Activated CD4-positive, alpha-beta T cell treated with anti-CD3 and anti-CD28 coated beads for 4 hours (primary cell): ENCODE data around the gene TMEM252.

Experiments used
- DNase-seq, 2 donors: peaks; one replicate each; pipeline ENCODE4 v3.0.0-alpha.2; 2020

The TMEM252 gene

DNA sequence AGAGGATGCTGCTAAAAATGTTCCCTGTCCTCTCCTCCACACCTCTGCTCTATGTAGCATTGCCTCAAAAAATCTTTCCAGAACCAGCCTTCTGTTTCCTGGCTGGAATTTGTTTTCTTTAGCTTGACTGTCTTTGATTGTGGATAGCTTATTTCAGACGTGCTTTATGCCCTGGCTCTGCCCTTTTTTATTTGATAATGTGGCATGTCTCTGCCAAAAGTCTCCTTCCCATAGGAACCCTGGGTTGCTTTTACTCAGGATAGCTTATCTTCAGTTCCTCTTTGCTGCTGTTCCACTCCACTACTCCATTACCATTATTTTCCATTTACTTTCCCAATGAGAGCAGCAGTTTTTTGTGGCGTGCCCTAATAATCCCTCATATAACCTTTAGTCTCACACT lies 885 bp upstream of the TMEM252 start:
- DNase-seq = no peak

DNA sequence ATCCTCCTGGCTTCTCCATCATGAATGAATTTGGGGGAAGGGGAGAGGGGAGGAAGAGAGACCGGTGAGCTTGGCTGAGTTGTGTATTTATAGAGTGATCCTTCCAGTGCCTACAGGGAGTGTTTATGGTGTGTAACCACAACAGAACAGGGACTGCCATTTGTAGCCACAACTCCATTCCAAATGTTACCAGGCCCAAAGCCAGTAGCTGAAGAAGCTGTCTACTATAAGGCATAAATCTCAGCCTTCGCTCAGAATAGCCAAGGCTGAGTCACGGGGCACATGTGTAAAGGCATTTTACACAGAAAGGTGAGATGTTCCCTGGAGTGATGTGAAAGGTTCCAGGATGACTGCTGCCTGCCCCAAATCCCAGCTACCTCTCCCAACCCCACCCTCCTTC lies 2.5 kb downstream of the TMEM252 start:
- no peak for DNase-seq

DNA sequence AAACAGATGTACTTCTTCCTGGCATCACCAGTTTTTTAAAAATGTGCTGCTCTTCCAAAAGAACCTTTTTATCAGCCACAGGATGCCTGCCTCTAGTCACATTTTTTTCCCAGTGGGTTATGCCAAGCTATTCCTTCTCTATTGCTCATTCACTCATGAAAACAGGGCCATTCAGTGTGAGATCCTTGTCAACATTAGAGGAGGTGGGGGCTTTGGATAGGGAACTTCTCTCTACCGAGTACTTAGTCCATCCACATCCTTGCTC lies 3.1 kb downstream of the TMEM252 start:
- no peak for DNase-seq

DNA sequence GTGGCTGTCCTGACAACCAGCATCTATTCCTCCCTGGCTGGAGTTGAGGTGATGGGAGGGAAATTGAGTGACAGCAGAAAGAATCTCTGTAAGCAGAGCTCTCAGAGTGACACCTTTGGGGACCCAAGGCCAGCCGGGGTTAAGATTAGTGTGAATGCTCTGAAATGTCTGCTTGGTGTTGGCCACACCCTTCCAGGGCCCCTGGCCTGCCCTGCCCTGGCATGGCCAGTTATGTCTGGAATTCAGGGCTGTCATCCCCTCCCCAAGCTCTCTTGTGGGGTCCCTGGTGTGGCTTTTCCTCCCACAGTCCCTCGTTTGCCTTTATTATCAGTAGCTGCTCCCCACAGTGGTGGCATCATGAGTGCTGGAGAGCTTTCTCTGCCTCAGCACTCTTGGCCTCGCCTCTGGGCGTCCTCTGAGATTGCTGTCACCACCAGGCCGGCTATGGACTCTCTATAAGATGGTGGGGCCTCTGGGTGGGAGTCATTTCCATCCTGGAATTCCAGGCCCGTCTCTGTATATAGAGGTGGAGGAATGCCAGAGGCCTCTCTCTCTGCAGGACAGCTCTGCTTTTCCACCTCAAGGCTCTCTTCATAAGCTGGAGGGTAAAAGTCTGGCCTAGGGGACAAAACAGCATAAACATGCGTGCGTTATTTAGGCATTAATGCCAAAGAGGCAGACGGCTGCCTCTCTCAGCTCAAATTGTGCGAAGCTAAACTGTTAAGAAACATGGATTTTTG lies 3.6 kb downstream of the TMEM252 start:
- no peak for DNase-seq

DNA sequence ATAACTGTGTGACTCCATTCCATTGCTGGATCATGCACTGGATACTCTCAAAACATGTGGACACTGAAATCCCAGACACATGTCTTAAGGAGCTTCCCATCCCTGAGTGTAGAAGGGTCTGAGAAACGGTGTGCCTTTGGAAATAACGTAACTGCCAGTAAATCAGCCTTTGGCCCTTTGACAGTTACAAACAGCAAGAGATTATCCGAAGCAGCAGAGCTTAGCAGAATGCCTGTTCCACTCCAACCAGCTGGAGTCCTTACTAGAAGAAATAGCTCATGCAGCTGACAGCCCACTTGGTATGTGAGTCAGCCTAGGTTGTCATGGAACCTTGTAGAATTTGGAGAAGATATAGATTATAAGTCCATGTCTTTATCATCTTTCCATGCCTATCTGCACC lies 7.0 kb downstream of the TMEM252 start:
- no peak for DNase-seq

DNA sequence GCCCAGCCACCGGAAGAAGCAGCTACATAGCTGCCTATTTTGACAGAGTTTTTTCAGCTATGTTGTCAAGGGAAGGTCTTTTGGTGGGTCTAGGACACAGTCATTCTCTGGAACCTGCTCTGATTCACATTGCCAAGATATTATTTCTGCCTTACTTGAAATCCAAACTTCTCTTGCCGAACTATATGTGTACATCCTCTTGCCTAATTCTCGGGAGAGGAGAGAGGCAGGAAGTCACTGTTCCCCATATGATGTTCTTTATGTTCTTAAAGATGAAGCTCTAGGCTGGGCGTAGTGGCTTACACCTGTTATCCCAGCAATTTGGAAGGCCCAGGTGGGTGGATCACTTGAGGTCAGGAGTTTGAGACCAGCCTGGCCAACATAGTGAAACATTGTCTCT lies 8.6 kb downstream of the TMEM252 start:
- DNase-seq = no peak

DNA sequence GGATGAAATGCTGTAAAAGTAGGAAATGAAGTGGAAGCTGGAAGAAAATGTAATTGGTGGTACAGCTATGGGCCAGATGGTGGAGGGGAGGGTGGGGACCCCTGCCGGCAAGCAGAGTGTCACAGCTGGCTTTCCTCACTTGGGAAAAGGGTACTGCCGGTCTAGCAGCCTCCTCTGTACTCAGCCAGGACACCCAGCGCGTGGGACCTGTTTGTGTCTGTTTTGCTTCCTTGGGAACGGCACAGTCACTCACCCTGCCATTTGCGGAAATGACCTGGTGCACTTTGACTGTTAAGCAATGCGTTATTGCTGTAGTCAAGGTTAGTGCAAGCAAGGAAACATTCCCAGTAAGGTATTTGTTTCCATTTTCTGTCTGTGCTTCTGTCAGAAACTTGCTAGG lies 10.1 kb downstream of the TMEM252 start:
- DNase-seq = no peak

DNA sequence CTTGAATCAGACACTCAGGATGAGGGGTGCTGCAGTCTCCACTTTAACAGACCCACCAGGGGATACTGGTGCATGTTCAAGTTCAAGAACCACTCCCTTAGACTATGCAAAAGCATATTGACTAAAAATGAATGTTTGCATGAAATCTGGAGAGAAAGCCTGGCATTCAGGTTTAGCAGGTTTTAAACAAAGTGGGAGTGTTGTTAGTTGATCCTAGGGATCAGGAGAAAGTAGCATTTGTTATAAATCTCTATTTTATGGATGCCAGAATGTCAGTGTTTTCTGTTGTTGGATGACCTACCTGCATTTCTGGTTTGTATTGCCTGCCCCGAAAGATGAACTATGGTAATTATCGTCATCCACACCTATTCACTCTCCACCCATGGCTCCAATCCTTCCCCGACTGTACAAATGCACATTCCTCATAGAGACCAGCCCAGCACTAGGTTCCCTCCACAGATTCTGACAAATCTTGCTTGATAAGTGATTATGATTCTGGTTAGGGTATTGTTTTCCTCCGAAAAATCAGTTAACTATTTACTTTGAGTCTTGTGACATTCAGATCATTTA lies 17.2 kb downstream of the TMEM252 start:
- DNase-seq = no peak

DNA sequence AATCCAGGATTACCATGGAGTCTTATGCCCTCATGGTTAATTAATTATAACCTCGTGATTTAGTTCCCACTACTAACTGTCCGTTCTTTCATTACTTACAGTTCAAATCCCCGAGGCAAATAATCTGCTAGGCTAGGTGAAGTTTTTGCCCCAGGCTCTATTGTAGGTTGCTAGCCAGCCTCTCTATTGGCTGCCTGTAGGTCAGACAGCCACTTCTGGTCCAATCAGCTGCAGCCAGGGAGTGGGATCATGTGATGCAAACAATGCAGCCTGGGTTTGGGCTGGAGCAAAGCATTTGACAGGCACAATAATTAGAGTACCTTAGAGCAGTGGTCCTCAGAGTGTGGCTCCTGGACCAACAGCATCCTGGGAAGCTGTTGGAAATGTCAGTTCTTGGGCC lies 17.7 kb downstream of the TMEM252 start:
- no peak for DNase-seq

DNA sequence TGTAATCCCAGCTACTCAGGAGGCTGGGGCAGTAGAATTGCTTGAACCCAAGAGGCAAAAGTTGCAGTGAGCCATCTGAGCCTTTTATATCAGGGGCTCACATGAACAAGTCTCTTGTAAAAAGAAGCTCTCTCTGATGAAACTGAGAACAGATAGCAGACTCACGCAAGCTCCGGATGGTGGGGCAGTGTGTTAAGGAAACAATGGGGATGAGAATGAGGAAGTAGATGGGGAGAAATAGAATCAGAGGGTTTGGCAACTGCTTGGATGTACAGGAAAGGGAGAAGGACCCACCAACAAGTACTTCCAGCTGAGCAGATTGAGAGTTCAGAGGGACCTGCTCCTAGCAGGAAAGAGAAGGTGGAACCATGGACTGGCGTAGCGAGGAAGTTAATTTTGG lies 18.6 kb downstream of the TMEM252 start:
- DNase-seq = no peak

DNA sequence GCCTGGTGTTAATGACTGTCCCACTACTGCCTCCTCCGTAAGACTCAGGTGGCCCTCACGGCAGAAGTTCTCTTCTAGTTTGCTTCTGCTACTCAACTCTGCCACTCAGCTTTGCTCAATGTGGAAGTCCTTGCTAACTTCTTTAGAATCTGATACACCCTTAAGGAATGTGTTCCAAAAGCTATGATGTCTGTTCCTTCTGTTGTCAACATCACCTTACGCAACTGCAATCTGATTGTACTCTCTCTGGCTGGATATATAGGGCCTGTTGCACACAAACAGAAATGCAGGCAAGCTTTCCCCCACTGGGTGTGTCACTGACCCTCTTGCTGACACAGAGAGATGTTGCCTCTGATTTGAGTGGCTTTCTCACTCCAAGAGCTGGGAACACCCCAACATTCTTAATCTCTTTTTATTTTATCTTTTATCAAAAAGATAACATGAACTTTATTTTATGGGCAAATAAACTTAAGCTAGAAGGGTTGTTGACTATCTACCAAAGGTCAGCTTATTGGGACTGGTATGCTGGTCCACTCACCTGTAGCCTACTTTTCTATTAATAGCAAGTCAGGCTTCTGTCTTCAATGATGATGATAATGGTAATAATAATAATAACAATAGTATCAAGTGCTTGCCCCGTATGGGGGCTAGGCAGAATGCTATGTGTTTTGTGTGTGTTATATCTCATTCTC lies 25.2 kb downstream of the TMEM252 start:
- DNase-seq = no peak

DNA sequence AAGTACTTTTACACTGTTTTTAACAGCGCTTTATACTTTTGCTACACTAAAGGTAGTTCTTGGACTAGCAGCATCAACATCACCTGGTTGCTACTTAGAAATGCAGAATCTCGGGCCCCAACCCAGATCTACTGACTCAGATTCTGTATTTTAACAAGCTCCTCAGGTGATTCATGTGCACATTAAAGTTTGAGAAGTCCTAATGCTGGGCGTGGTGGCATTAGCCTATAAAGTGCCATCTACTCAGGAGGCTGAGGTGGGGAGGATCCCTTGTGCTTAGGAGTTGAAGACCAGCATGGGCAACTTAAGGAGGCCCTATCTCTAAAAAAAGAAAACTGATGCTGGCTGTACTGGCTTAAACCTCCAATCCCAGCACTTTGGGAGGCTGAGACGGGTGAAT lies 26.7 kb downstream of the TMEM252 start:
- no peak for DNase-seq

DNA sequence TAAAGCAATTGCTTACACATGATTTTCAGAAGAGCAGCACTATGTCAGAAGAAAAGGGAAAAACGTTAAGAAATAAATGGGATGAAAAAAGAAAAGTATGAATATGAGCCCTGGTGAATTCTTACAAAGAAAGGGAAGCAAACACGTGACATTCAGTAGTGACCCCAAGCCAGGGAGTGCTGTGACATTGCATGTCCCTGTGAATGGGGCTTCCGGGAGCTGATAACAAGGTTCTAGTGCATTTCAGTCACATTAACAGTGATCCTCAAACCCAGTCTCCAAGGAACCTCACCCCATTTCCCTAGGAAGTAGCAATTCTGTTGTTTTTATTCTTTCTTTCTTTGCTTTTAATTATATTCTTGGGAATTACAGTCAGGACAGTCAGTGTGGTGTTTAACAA lies 27.3 kb downstream of the TMEM252 start:
- DNase-seq = no peak

DNA sequence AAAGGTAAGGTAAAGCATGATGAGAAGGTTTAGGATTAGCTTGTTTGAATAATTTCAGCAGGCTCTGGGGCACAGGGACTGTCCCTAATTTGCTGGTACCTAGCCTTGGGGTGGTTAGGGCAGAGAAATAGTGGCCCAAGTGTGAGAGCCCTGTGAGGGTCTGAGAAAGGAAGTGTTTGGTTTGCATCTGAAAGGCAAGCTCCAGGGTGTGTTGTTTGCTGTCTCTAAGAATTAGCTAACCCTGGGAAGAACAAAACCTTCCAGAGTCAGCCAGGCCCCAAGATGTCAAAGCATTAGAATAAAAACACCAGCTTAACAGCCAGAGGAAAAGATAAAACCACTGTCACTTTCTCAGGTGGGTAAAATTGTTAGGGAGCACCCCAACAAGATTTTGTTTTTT lies 31.0 kb downstream of the TMEM252 start:
- DNase-seq = no peak

DNA sequence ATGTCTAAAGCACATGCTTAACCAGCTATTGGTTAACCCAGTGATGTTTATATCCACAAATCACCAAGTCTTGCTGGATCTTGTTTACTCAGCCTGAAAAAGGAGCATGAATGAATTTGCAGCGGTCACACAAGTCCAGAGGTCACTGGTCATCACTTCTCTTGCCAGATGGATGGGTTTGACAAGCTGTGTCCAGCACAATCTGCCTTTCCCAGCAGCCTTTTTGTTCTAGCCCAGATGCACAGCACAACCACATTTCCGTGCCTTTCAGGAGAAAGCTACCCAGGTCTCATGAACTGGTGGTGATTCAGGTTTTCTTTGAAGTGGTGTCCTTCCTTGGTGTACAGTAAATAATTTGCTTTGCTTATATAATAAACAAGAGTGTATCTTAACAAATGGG lies 32.1 kb downstream of the TMEM252 start:
- DNase-seq = no peak

DNA sequence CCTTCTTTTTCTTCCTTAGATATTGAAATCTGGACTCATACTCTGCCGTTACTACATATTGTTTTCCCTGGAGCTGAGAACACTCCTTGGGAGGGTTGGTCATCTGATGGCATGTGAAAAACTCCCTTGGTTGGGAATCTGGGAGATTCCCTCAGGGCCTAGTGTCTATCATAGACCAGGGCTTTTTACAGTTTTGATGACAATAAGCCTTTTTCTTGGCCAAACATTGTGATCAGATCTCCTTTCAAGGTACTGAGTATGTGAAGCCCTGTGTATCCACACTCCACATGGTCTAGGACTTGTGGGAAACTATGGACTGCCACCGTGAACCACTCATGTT lies 32.9 kb downstream of the TMEM252 start:
- DNase-seq = no peak

DNA sequence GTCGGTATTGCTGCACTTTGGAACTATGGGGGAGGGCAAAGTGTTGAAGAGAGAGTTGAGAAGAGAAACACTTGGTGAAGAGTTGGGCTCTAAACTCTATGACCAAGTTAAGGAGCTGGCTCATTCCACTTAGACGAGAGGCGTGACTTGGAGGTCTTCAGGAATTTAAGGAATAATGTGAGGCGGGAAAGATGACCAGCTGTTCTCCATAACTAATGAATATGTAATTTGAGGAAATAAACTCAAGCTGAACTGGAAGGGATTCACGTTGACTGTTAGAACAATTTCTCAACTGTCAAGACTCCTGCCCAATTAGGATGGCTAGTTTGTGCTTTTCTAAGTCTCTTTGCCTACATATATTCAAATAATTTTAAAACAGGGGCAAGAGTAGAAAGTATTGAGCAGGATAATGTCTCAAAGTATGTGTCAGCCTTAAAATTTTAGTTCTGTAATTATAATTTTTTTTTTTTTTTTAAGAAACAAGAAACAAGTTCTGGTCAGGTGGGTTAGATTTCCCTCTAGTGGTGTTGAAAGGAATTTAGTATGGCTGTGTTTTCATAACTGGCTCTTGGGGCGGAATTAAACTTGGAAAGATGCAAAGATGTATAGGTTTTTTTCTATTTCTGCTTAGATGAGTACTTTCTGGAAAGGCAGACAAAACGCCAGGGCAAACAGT lies 33.4 kb downstream of the TMEM252 start:
- DNase-seq = no peak

DNA sequence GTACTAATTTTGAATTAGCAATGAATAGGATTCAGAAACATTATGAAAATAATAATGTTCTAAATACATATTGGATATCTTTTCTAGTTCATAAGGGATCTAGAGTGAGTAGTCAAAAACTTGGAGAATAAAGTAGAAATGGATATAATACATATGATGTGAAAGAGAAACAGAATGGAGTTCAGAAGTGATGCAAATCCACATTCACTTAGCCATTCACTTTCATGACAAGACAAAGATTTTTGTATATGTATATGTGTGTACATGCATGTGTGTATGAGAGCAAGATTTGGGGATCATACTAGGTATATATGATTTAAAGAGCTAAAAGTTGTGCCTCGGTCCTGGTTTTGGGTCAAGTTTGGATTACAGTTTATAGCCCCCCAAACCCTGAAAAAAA lies 34.1 kb downstream of the TMEM252 start:
- no peak for DNase-seq

DNA sequence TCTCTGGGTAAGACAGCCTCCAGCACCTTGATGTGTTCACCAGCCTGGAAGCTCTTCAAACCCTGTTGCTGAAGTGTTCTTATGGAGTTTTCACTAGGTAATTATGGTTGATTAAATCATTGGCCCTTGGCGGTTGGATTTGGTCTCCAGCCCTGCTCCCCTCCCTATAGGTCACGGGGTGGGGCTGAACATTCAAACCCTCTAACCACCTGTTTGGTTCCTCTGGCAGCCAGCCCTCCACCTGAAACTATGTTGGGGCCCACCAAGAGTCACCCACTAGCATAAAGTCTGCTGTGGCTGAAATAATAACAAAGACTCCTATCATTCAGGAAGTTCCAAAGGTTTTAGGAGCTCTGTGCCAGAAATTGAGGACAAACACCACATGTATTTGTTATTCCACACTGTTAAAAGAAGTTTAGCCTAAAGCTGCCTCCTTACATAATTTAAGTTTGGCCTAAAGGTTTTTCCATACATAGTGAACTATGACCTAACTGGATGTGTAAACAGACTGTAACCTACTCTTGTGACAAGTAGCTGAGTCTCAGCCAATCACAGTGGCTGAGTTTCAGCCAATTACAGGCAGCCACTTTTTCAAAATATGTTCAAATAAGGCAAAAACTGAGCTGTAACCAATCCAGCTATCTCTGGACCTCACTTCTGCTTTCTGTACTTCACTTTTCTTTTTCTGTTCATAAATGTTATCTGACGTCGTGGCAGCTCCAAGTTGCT lies 34.8 kb downstream of the TMEM252 start:
- DNase-seq = no peak

DNA sequence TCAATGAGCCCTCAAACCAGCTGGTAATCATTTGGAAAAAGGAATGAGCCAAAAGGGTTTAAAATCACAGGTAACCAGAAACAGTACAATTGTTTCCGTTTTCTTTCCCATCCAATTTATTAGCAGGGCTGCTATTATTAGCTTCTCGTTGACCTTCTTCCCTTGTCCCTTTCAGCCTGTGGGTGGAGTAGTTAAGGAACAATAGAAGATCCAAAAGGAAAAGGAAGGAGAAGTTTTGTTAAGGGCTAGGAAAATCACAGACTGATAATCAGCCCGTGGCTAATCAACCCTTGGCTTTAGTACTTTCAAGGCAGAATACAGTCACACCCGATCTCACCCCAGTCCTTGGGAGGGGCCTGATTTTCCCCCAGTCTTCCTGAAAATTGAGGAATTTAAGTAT lies 38.4 kb downstream of the TMEM252 start:
- no peak for DNase-seq

DNA sequence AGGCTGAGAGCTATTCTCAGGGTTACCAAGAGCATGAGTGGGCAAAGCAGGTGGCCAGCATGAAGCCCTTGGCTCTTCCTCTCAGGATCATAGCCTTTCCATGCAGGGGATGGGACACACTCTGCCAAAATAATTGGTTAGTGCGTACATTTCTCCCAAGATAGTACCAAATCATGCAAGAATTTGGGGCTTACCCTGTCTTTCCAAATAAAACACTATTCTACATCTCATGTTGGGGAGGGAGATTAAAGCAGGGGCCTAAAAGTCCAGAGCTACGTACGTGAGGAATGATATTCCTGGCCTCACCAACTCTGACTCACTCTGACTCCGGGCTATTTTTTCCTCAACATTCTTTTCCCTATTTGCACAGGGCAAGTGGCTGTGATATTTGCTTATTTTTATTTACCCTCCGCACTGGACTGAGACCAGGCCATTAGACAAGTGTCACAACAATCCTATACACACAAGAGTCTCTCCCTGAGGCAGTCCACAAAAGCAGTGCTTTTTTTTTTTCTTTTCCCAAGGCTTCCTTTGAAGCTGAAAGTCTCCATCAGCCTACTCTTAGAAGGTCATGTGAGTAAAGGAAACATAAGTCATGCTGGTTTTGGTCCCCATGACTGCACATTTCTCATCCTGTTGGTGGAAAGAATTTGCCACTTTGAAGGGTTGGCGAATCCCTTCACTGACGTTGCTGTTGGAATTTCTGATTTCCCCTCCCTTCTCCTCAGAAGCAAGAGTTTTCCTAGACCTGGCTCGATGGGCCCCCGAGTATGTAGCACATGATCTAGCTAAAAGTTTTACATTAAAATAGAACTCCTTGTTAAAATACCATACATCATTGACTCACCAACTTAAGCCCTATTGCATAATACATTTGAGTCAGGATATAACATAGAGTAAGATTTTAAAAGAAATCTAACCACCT lies 40.0 kb downstream of the TMEM252 start:
- no peak for DNase-seq

DNA sequence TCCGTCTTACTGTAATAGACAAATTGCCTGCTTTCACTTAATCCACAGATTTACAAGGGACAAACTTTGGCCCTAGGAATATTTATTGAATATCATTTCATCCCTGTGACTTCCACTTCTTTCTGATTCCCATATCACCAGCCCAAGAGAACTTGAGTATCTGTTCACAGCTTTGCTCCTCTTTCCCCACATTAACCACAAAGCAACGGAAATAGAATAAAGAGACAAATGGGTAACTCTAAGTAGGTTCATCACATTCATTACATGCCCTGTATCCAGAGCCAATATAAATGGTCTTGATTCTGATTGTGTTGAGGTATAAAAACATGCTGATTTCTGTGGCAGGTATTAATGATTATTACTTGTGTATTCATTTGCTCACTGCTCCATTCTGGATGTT lies 41.9 kb downstream of the TMEM252 start:
- DNase-seq = no peak

DNA sequence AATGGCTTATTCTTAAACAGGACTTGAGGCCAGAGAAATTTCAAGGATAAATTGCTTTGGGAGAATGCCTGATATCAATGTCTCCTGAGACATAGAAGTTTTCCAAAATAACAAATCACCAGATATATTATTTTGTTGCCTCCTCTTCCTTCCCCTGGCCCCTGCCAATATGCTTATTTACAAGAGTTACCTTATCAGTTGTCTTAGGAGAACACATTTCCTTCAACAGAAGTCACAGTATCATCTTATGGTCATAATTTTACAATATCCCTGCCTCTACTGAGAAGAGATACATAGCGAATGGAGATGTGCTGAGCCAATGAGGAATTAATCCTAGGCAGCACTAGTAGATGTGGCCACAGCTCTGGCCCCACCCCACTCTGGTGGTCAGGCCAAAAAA lies 43.1 kb downstream of the TMEM252 start:
- DNase-seq = no peak
